Measurements from ENCODE around the gene ZEB2.

Gene ZEB2

GRCh38 chr2:144343145-144343544 lies 176.8 kb downstream of the ZEB2 start:
- no peak for DNase-seq

- DNase-seq: no peak
These were observed 178.4 kb downstream of the ZEB2 start for GRCh38 chr2:144341538-144341937.

GRCh38 chr2:144339048-144339447 lies 180.9 kb downstream of the ZEB2 start:
- peak in 2 of 3 experiments; percentile 3 to 62 for DNase-seq

- DNase-seq: no peak
These were observed 185.4 kb downstream of the ZEB2 start for GRCh38 chr2:144334551-144334950.
